Stimulated activated CD4-positive, alpha-beta T cell treated with anti-CD3 and anti-CD28 coated beads, Interleukin-15, amount 100 ng/mL, for 48 hours (primary cell): ENCODE measurements around the gene GORAB.

ENCODE experiments used
- DNase-seq, 2 donors: peaks; one replicate each; pipeline ENCODE4 v3.0.0-alpha.2; 2020; ENCODE audit warnings: low read depth in 2 of 2

The GORAB gene

GRCh38 chr1:170590921-170591705, 59.1 kb downstream of the GORAB start:
- DNase-seq, result no peak

GRCh38 chr1:170592591-170593111, 60.7 kb downstream of the GORAB start:
- no peak for DNase-seq

- no peak for DNase-seq
Observed at GRCh38 chr1:170593173-170594011, 61.4 kb downstream of the GORAB start.

GRCh38 chr1:170594066-170594626, 62.2 kb downstream of the GORAB start:
- DNase-seq, result no peak

GRCh38 chr1:170596701-170597100, 64.7 kb downstream of the GORAB start:
- no peak for DNase-seq

GRCh38 chr1:170598618-170599017, 66.7 kb downstream of the GORAB start:
- no peak for DNase-seq

GRCh38 chr1:170599033-170599432, 67.1 kb downstream of the GORAB start:
- no peak for DNase-seq

- no peak for DNase-seq
Observed at GRCh38 chr1:170601866-170602265, 69.9 kb downstream of the GORAB start.
